Right lobe of liver (tissue), 6 donors: ENCODE measurements around the gene CDKAL1. TPM values are rescaled to one million over a fixed set of nuclear protein-coding genes. Genes with fewer than 3 reads are reported as not detected.
"Not testable (repeated sequence)": the region's sequence is repeated elsewhere in the genome, so short reads cannot be mapped to it uniquely, and the experiment has no call there.

Experiments
- ATAC-seq, 4 donors: fragments of 200-7000 bp; cut with Tn5 transposase; one replicate each; pipeline ENCODE4 v1.9.1; 2020; ENCODE audit warnings: mild to moderate bottlenecking in 4 of 4, moderate library complexity in 4 of 4
- DNase-seq, 3 donors: peaks; one replicate each; pipeline ENCODE4 v3.0.0-alpha.2; 2020
- H3K27ac ChIP-seq, 3 donors: fragments of 200-600 bp; one replicate each; pipeline ENCODE4 v1.8.0; 2022
- H3K27me3 ChIP-seq, 2 donors: fragments of 200-600 bp; one replicate each; pipeline ENCODE4 v1.8.0; 2022
- H3K36me3 ChIP-seq, 4 donors: fragments of 200-600 bp; sonication (generic) in 1 of 4; one replicate each; pipeline versions ENCODE4 v1.5.1 to v1.8.0; 2017 to 2022; ENCODE audit warnings: control low read depth in 1 of 4
- H3K4me1 ChIP-seq, 4 donors: fragments of 200-600 bp; sonication (generic) in 1 of 4; one replicate each; pipeline versions ENCODE4 v1.5.1 to v1.8.0; 2017 to 2022; ENCODE audit warnings: control low read depth in 1 of 4
- H3K4me3 ChIP-seq, 3 donors: fragments of 200-600 bp; one replicate each; pipeline ENCODE4 v1.8.0; 2022
- H3K9me3 ChIP-seq, 4 donors: fragments of 200-600 bp; sonication (generic) in 1 of 4; one replicate each; pipeline versions ENCODE4 v1.5.1 to v1.8.0; 2017 to 2022; ENCODE audit warnings: control low read depth in 1 of 4
- POLR2A ChIP-seq: fragments of 450-650 bp; IDR thresholded peaks from one replicate; pipeline ENCODE4 v1.6.1; 2017; ENCODE audit warnings: antibody characterized with exemption, mild to moderate bottlenecking
- WGBS: methylation state at CpG from one replicate; pipeline ENCODE4 v1.1.6; 2018; ENCODE audit warnings: low coverage, low lambda C conversion rate; ENCODE audit not compliant: insufficient coverage; ENCODE audit errors: missing lambda C conversion rate; 5-methylcytosine and 5-hydroxymethylcytosine counted together
- intact Hi-C, 2 donors: fragments of 100-400 bp; cut with DNase I; formaldehyde crosslinking; loops; one replicate each; pipeline versions ENCODE4 v1.11.2 to v1.14.1; 2022
- total RNA-seq, 6 experiments: library from RNA; depleted of rRNA in 2 of 6; stranded (reverse); fragments of >200 nt in 2 of 6; fragmentation: NEBNext Ultra II Directional in 3 of 6; extraction: Animal tissue kit (Norgen Biotek cat#: 25700) in 3 of 6; gene quantifications; one replicate each; pipeline versions ENCODE4 v1.1.0 to v1.2.4, GENCODE V29; 2016 to 2023
- TF ChIP-seq, protein P1 (sequence below), 4 donors: fragments of 200-600 bp in 3 of 4; fragments of 450-650 bp in 1 of 4; IDR thresholded peaks; one replicate each; pipeline versions ENCODE4 v1.5.1 to v1.8.0; 2016 to 2022; ENCODE audit warnings: antibody characterized with exemption in 4 of 4, mild to moderate bottlenecking in 2 of 4
- donor health status: DM: no; HTN: yes; CAD: no.
- donor health status: DM: no; HTN: no; CAD: no.
- donor health status: DM: no; HTN: no; CAD: no.
- donor health status: DM: no; HTN: yes; CAD: no.
- donor health status: DM: no; HTN: yes; CAD: no.

The CDKAL1 gene
- total RNA-seq, 6 experiments from 2014 or later = 4.5 to 7.0 (median 6.2) TPM

DNA sequence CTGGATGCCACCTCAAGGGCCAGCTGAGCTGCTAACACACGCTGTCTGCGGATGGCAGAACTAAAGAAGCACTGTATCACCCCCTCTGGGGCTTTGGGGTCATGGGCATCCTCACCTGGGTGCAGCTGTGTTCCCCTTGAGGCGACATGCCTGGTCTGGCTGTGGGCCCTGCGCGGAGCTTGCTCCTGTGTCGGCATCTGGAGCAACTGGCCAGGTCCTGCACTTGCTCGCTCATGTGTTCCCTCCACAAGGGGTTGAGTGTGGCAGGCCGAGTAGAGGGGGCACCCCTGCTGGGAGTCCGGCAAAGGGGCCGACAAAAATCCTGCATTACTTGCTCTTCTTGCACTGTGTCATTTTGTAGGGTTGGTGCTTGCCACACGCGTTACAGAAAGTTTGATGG, 189.0 kb downstream of the CDKAL1 start:
- 98% methylated on average over 7 of the region's 12 CpGs for WGBS
- H3K4me1 ChIP-seq = no peaks in the 10 kb centered on the region
- H3K36me3 ChIP-seq = no peaks in the 10 kb centered on the region
- intact Hi-C loops = no loop called here
- H3K27ac ChIP-seq = no peak overlapping the region
- DNase-seq (no peak), ATAC-seq (no peak)
- TF ChIP-seq, protein P1, sequence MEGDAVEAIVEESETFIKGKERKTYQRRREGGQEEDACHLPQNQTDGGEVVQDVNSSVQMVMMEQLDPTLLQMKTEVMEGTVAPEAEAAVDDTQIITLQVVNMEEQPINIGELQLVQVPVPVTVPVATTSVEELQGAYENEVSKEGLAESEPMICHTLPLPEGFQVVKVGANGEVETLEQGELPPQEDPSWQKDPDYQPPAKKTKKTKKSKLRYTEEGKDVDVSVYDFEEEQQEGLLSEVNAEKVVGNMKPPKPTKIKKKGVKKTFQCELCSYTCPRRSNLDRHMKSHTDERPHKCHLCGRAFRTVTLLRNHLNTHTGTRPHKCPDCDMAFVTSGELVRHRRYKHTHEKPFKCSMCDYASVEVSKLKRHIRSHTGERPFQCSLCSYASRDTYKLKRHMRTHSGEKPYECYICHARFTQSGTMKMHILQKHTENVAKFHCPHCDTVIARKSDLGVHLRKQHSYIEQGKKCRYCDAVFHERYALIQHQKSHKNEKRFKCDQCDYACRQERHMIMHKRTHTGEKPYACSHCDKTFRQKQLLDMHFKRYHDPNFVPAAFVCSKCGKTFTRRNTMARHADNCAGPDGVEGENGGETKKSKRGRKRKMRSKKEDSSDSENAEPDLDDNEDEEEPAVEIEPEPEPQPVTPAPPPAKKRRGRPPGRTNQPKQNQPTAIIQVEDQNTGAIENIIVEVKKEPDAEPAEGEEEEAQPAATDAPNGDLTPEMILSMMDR (IDR thresholded peaks at IDR 0.05) = no peak
- TF ChIP-seq POLR2A = no peak
- H3K27me3 ChIP-seq = no peaks in the 10 kb centered on the region
- H3K4me3 ChIP-seq = no peak overlapping the region
- no peaks in the 10 kb centered on the region for H3K9me3 ChIP-seq

DNA sequence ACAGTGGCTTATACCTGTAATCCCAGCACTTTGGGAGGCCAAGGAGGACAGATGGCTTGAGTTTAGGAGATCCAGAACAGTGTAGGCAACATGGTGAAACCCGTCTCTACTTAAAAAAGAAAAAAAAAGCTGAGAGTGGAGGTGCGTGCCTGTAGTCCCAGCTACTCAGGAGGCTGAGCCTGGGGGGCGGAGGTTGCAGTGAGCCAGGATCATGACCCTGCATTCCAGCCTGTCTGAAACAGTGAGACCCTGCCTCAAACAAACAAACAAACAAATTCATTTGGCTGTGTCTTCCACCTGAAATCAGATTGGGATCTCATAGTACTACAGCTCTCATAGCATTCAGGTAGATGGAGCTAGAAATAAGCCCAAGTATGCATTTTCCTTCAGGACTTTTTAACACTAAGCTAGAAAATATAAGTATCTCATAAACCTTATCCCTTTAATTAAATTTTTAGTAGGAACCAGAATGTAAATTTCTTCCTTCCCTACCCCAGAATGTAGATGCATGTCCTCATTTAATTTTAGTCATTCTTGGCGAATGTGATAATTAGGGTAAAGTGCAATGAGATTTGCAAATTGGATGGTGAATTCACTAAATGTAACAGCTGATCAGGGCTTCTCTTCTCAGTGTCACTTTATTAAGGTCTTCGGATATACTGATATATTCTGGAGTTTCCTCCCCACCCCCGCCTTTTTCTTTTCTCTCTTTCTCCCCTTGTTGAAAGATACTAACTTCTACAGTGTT, 190.4 kb downstream of the CDKAL1 start:
- DNase-seq (no peak), ATAC-seq (no peak)
- intact Hi-C loops = no loop called here
- Histone ChIP-seq H3K4me1 (no peaks in the 10 kb centered on the region), H3K27ac (no peak overlapping the region), H3K27me3 (no peaks in the 10 kb centered on the region), H3K9me3 (no peaks in the 10 kb centered on the region), H3K36me3 (no peaks in the 10 kb centered on the region), H3K4me3 (no peak overlapping the region)
- no peak for TF ChIP-seq POLR2A
- TF ChIP-seq, protein P1 (IDR thresholded peaks at IDR 0.05) = no peak
- WGBS = 98% methylated on average over 4 of the region's 6 CpGs

DNA sequence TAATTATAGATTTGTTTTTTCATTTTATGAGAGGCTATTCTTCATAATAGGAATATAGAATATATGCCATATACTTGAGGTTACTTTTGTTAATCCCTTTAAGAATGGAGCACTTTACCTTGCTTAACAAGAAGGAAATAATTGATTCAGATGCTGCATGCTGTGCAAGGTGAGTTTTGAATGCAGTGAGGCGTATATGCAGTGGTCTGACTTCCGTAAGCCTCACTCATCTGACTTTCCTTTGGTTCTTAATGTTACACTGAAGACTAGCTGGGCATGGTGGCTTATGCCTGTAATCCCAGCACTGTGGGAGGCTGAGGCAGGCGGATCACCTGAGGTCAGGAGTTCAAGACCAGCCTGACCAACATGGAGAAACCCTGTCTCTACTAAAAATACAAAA, 191.0 kb downstream of the CDKAL1 start:
- DNase-seq, H3K9me3 ChIP-seq, H3K4me3 ChIP-seq, H3K4me1 ChIP-seq, H3K36me3 ChIP-seq, H3K27ac ChIP-seq, ATAC-seq, intact Hi-C loops, H3K27me3 ChIP-seq: not testable (repeated sequence)
- WGBS = 95% methylated on average over 2 of the region's 3 CpGs

DNA sequence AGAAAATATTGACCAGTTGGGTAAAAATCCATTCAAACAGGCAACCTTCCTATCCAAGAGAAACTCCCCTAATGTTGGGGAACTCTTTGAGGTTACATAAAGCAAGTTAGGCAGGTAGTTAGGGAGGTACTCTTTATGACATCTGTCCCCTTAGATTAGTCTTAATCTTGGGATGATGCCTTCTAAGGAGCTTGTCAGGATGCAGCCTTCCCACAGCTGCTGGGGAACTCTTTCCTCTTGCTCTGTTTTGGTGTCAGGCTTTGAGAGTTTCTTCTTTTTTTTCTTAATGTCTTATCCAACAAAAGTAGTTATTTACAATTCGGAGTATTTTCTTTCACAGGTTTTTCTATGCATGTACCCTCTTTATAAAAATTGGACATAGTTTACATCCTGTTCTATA, 194.8 kb downstream of the CDKAL1 start:
- Histone ChIP-seq H3K9me3 (no peaks in the 10 kb centered on the region), H3K4me3 (no peak overlapping the region), H3K27ac (no peak overlapping the region), H3K4me1 (no peaks in the 10 kb centered on the region), H3K36me3 (no peaks in the 10 kb centered on the region), H3K27me3 (no peaks in the 10 kb centered on the region)
- ATAC-seq = no peak
- no peak for DNase-seq
- TF ChIP-seq, protein P1 (IDR thresholded peaks at IDR 0.05) = no peak
- TF ChIP-seq POLR2A = no peak
- intact Hi-C loops = no loop called here
- WGBS = 80% methylated on average over 1 of the region's 1 CpG

DNA sequence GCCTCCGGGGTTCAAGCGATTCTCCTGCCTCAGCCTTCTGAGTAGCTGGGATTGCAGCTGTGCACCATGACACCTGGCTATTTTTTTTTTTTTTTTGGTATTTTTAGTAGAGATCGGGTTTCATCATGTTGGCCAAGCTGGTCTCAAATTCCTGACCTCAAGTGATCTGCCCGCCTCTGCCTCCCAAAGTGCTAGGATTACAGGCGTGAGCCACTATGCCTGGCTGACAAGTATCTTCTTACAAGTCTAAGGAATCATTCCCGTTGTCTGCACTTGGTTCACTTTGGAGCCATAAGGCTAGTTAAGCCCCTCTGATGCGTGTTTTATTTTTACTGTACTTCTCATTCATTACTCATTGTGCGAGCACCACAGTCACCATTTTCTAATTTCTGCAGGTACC, 198.1 kb downstream of the CDKAL1 start:
- H3K27ac ChIP-seq, H3K4me1 ChIP-seq, H3K9me3 ChIP-seq, H3K4me3 ChIP-seq, ATAC-seq, H3K27me3 ChIP-seq, DNase-seq, intact Hi-C loops, H3K36me3 ChIP-seq: not testable (repeated sequence)
- WGBS = 88% methylated on average over 7 of the region's 8 CpGs
